Gastroesophageal sphincter (tissue), 4 donors: ENCODE results near the gene CCDC85C. TPM values are rescaled to one million over a fixed set of nuclear protein-coding genes. Genes with fewer than 3 reads are reported as not detected.

ENCODE experiments used
- ATAC-seq: fragments of 150-250 bp; one replicate; pipeline ENCODE4 v1.9.1; 2016; ENCODE audit warnings: mild to moderate bottlenecking, moderate library complexity
- H3K27ac ChIP-seq, 4 donors: fragments of 200-600 bp; sonication (generic) in 3 of 4; 1 replicate in 3 of 4; 2 replicates in 1 of 4; pipeline ENCODE4 v1.5.1; 2016 to 2019
- H3K27me3 ChIP-seq: fragments of 200-600 bp; sonication (generic); one replicate; pipeline ENCODE4 v1.5.1; 2019
- H3K36me3 ChIP-seq, 2 donors: fragments of 200-600 bp; sonication (generic); one replicate each; pipeline ENCODE4 v1.5.1; 2019; ENCODE audit warnings: control low read depth in 1 of 2
- H3K4me1 ChIP-seq, 3 donors: fragments of 200-600 bp; sonication (generic); 1 replicate in 2 of 3; 2 replicates in 1 of 3; pipeline ENCODE4 v1.5.1; 2016 to 2019; ENCODE audit warnings: control low read depth in 2 of 3
- H3K4me3 ChIP-seq, 2 donors: fragments of 200-600 bp; sonication (generic); one replicate each; pipeline ENCODE4 v1.5.1; 2019; ENCODE audit warnings: mild to moderate bottlenecking in 1 of 2, moderate library complexity in 1 of 2
- H3K9me3 ChIP-seq, 3 donors: fragments of 200-600 bp; sonication (generic); one replicate each; pipeline ENCODE4 v1.5.1; 2017 to 2019; ENCODE audit warnings: control low read depth in 2 of 3
- EP300 ChIP-seq: sonication (generic); formaldehyde crosslinking; IDR thresholded peaks from one replicate; pipeline ENCODE4 v1.6.1; 2017; ENCODE audit warnings: antibody characterized with exemption, mild to moderate bottlenecking
- POLR2A ChIP-seq, 2 donors: fragments of 450-650 bp; IDR thresholded peaks; one replicate each; pipeline ENCODE4 v1.6.1; 2017; ENCODE audit warnings: antibody characterized with exemption in 2 of 2, mild to moderate bottlenecking in 2 of 2, moderate library complexity in 1 of 2
- POLR2AphosphoS5 ChIP-seq: sonication (generic); formaldehyde crosslinking; IDR thresholded peaks from one replicate; pipeline ENCODE4 v1.6.1; 2017; ENCODE audit warnings: antibody characterized with exemption
- WGBS, 2 donors: methylation state at CpG; one replicate each; pipeline ENCODE4 v1.1.5; 2018; ENCODE audit warnings: low coverage in 1 of 2; 5-methylcytosine and 5-hydroxymethylcytosine counted together
- total RNA-seq, 4 donors: library from RNA; depleted of rRNA; stranded (reverse); fragments of >200 nt; gene quantifications; one replicate each; pipeline ENCODE4 v1.1.0, GENCODE V29; 2016
- TF ChIP-seq, protein P1 (sequence below), 4 experiments: fragments of 200-600 bp in 2 of 4; fragments of 450-650 bp in 2 of 4; sonication (generic) in 1 of 4; IDR thresholded peaks; one replicate each; pipeline ENCODE4 v1.5.1; 2017 to 2019; ENCODE audit warnings: antibody characterized with exemption in 4 of 4, mild to moderate bottlenecking in 2 of 4, moderate library complexity in 2 of 4

Gene CCDC85C
- total RNA-seq, 4 donors from 2014 or later, result 14.0 to 58.2 (median 25.0) TPM

- no peaks in the 10 kb centered on the region for H3K9me3 ChIP-seq
- no peak for ATAC-seq
- TF ChIP-seq POLR2AphosphoS5 (no peak), POLR2A (IDR thresholded peaks at IDR 0.05) (no peak), EP300 (no peak)
- TF ChIP-seq, protein P1, sequence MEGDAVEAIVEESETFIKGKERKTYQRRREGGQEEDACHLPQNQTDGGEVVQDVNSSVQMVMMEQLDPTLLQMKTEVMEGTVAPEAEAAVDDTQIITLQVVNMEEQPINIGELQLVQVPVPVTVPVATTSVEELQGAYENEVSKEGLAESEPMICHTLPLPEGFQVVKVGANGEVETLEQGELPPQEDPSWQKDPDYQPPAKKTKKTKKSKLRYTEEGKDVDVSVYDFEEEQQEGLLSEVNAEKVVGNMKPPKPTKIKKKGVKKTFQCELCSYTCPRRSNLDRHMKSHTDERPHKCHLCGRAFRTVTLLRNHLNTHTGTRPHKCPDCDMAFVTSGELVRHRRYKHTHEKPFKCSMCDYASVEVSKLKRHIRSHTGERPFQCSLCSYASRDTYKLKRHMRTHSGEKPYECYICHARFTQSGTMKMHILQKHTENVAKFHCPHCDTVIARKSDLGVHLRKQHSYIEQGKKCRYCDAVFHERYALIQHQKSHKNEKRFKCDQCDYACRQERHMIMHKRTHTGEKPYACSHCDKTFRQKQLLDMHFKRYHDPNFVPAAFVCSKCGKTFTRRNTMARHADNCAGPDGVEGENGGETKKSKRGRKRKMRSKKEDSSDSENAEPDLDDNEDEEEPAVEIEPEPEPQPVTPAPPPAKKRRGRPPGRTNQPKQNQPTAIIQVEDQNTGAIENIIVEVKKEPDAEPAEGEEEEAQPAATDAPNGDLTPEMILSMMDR (IDR thresholded peaks at IDR 0.05), result no peak
- no peaks in the 10 kb centered on the region for H3K27me3 ChIP-seq
- H3K27ac ChIP-seq, result no peak overlapping the region
- WGBS, 2 donors, result 81 to 86% methylated on average over 2 to 4 of the region's 7 CpGs
- peaks cover 0 to 61% (median 9%) of the 10 kb centered on the region in 3 donors for H3K4me1 ChIP-seq
- H3K4me3 ChIP-seq, result no peak overlapping the region
- H3K36me3 ChIP-seq, result no peaks in the 10 kb centered on the region
Observed at GRCh38 chr14:99471731-99472130, 132.3 kb downstream of the CCDC85C start.

DNA sequence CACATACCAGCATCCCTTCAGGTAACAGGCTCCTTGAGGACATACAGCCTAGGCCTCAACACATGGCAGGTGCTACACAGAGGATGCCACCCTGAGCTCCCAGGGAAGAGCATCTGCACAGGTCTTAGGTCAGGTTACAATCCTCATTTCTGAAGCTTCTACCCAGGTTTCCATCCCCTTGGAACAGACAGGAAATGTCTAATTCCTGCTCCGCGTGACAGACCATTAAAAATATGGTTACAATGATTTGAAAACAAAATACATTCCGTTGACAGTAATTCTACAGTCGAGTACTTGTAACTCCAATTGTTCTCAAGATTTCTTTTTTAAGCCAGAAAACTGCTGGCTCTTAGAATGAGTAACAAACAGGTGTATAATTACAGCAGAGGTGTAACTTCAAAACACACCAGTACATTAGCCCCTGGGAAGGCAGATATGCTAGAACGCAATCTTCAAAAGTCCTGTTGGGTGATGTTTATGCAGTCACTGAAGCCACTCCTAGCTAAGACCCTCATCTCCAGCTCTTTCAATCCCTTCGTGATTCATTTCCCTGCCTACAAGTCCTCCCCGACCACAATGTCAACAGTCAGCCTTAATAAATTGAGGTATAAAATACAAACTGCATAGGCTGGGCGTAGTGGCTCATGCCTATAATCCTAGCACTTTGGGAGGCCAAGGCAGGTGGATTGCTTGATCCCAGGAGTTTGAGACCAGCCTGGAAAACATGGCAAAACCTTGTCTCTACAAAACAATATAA lies 135.0 kb downstream of the CCDC85C start:
- ATAC-seq, result no peak
- H3K27ac ChIP-seq, result no peak overlapping the region
- no peaks in the 10 kb centered on the region for H3K9me3 ChIP-seq
- 44 to 69% methylated on average over 2 to 8 of the region's 8 CpGs for WGBS, 2 donors
- peaks cover 0 to 40% (median 5%) of the 10 kb centered on the region in 3 donors for H3K4me1 ChIP-seq
- H3K4me3 ChIP-seq, result no peak overlapping the region
- TF ChIP-seq POLR2A (IDR thresholded peaks at IDR 0.05) (no peak), POLR2AphosphoS5 (no peak), EP300 (no peak)
- TF ChIP-seq, protein P1 (IDR thresholded peaks at IDR 0.05), result no peak
- peaks cover 0 to 17% of the 10 kb centered on the region in 2 donors for H3K36me3 ChIP-seq
- H3K27me3 ChIP-seq, result no peaks in the 10 kb centered on the region

- TF ChIP-seq, protein P1 (IDR thresholded peaks at IDR 0.05), result no peak
- TF ChIP-seq EP300, result no peak
- TF ChIP-seq POLR2A (IDR thresholded peaks at IDR 0.05), result no peak
- no peak for TF ChIP-seq POLR2AphosphoS5
- WGBS, 2 donors, result 74 to 75% methylated on average over 4 of the region's 4 CpGs
- Histone ChIP-seq H3K9me3 (no peaks in the 10 kb centered on the region), H3K4me1 (peaks cover 0 to 35% (median 5%) of the 10 kb centered on the region in 3 donors), H3K4me3 (no peak overlapping the region), H3K36me3 (peaks cover 0 to 26% of the 10 kb centered on the region in 2 donors), H3K27ac (no peak overlapping the region), H3K27me3 (no peaks in the 10 kb centered on the region)
- ATAC-seq, result no peak
Observed at GRCh38 chr14:99468081-99468480, 135.9 kb downstream of the CCDC85C start.

GRCh38 chr14:99467336-99468078 lies 136.5 kb downstream of the CCDC85C start:
- no peak for ATAC-seq
- peaks cover 0 to 35% (median 5%) of the 10 kb centered on the region in 3 donors for H3K4me1 ChIP-seq
- no peak overlapping the region for H3K27ac ChIP-seq
- WGBS, 2 donors, result 30 to 43% methylated on average over 2 to 8 of the region's 9 CpGs
- no peak for TF ChIP-seq POLR2AphosphoS5
- TF ChIP-seq POLR2A (IDR thresholded peaks at IDR 0.05), result no peak
- TF ChIP-seq, protein P1 (IDR thresholded peaks at IDR 0.05), result no peak
- no peaks in the 10 kb centered on the region for H3K9me3 ChIP-seq
- H3K36me3 ChIP-seq, result peaks cover 0 to 32% of the 10 kb centered on the region in 2 donors
- no peak overlapping the region for H3K4me3 ChIP-seq
- H3K27me3 ChIP-seq, result no peaks in the 10 kb centered on the region
